Measurements from ENCODE around the gene EGFR. TPM values are rescaled to one million over a fixed set of nuclear protein-coding genes. Genes with fewer than 3 reads are reported as not detected.

The EGFR gene
- polyA plus RNA-seq, 1 donor from 2014 or later, result 0.22 TPM

GRCh38 chr7:55066524-55066923 is 47.7 kb downstream of the EGFR start:
- no peaks in the 10 kb centered on the region for H3K27me3 ChIP-seq (ENCODE audit: insufficient read depth, low read depth, low read length)
- no peak overlapping the region for H3K4me2 ChIP-seq (ENCODE audit: low read length)
- H3K36me3 ChIP-seq (ENCODE audit: insufficient read depth, low read length), result no peaks in the 10 kb centered on the region
- TF ChIP-seq CTCF (IDR thresholded peaks at IDR 0.05; ENCODE audit: poor library complexity, severe bottlenecking) (no peak), SMC3 (conservative IDR thresholded peaks at IDR 0.05; ENCODE audit: poor library complexity) (no peak), REST (IDR thresholded peaks at IDR 0.05; ENCODE audit: borderline replicate concordance) (no peak), RAD21 (conservative IDR thresholded peaks at IDR 0.05) (no peak), TAF1 (IDR thresholded peaks at IDR 0.05; ENCODE audit: low read depth) (no peak), MXI1 (conservative IDR thresholded peaks at IDR 0.05; ENCODE audit: poor library complexity, severe bottlenecking) (no peak), EP300 (conservative IDR thresholded peaks at IDR 0.05; ENCODE audit: poor library complexity, severe bottlenecking) (no peak)
- H2AFZ ChIP-seq (ENCODE audit: low read depth, low read length), result no peak overlapping the region
- no peaks in the 10 kb centered on the region for H3K79me2 ChIP-seq (replicated peaks; ENCODE audit: insufficient read depth, low read length)
- no peaks in the 10 kb centered on the region for H3K9me3 ChIP-seq (ENCODE audit: low read length)
- no peak overlapping the region for H3K27ac ChIP-seq (ENCODE audit: low read length)
- H4K20me1 ChIP-seq (ENCODE audit: insufficient read depth), result no peaks in the 10 kb centered on the region
- H3K9ac ChIP-seq (ENCODE audit: low read length), result no peak overlapping the region
- no peaks in the 10 kb centered on the region for H3F3A ChIP-seq (ENCODE audit: insufficient read depth, low read length, poor library complexity, severe bottlenecking)
- no peaks in the 10 kb centered on the region for H3K9me2 ChIP-seq (ENCODE audit: insufficient read depth, low read length)
- H3K4me3 ChIP-seq (ENCODE audit: low read length), result no peak overlapping the region

GRCh38 chr7:55066938-55067337 is 48.1 kb downstream of the EGFR start:
- no peaks in the 10 kb centered on the region for H3K36me3 ChIP-seq (ENCODE audit: insufficient read depth, low read length)
- H4K20me1 ChIP-seq (ENCODE audit: insufficient read depth), result no peaks in the 10 kb centered on the region
- no peaks in the 10 kb centered on the region for H3K27me3 ChIP-seq (ENCODE audit: insufficient read depth, low read depth, low read length)
- no peak overlapping the region for H3K27ac ChIP-seq (ENCODE audit: low read length)
- no peak overlapping the region for H3K4me2 ChIP-seq (ENCODE audit: low read length)
- TF ChIP-seq EZH2 (IDR thresholded peaks at IDR 0.05; ENCODE audit: borderline replicate concordance, insufficient read depth, low read length, poor library complexity, severe bottlenecking), result no peak
- no peak for TF ChIP-seq RAD21 (conservative IDR thresholded peaks at IDR 0.05)
- TF ChIP-seq SMC3 (conservative IDR thresholded peaks at IDR 0.05; ENCODE audit: poor library complexity), result no peak
- no peak for TF ChIP-seq MXI1 (conservative IDR thresholded peaks at IDR 0.05; ENCODE audit: poor library complexity, severe bottlenecking)
- no peak for TF ChIP-seq POLR2AphosphoS5 (IDR thresholded peaks at IDR 0.05)
- TF ChIP-seq EP300 (conservative IDR thresholded peaks at IDR 0.05; ENCODE audit: poor library complexity, severe bottlenecking), result no peak
- TF ChIP-seq TAF1 (IDR thresholded peaks at IDR 0.05; ENCODE audit: low read depth), result no peak
- no peak for TF ChIP-seq REST (IDR thresholded peaks at IDR 0.05; ENCODE audit: borderline replicate concordance)
- TF ChIP-seq CTCF (IDR thresholded peaks at IDR 0.05; ENCODE audit: poor library complexity, severe bottlenecking), result no peak
- H2AFZ ChIP-seq (ENCODE audit: low read depth, low read length), result no peak overlapping the region
- H3F3A ChIP-seq (ENCODE audit: insufficient read depth, low read length, poor library complexity, severe bottlenecking), result no peaks in the 10 kb centered on the region
- no peaks in the 10 kb centered on the region for H3K79me2 ChIP-seq (replicated peaks; ENCODE audit: insufficient read depth, low read length)
- no peak overlapping the region for H3K9ac ChIP-seq (ENCODE audit: low read length)
- no peak overlapping the region for H3K4me3 ChIP-seq (ENCODE audit: low read length)
- no peaks in the 10 kb centered on the region for H3K9me3 ChIP-seq (ENCODE audit: low read length)
- no peaks in the 10 kb centered on the region for H3K9me2 ChIP-seq (ENCODE audit: insufficient read depth, low read length)

All from neural cell (in vitro differentiated cells).